Caco-2 (cell line): ENCODE measurements around the gene KIAA0930. TPM values are rescaled to one million over a fixed set of nuclear protein-coding genes. Genes with fewer than 3 reads are reported as not detected.
A peak's percentile ranks its signal among the peaks of the same experiment; 100 is the strongest.

ENCODE experiments used
- BruUV-seq: library from RNA; stranded (reverse); fragments of 400-500 nt; replicated peaks from 2 replicates; lab custom pipeline; 2021; lab: Mats Ljungman, UMichigan
- CTCF ChIA-PET: fragments of 300-600 bp; sonication (Branson Sonifier 250); formaldehyde crosslinking; loops from one replicate; lab custom pipeline; 2022; ENCODE audit warnings: antibody characterized with exemption; lab: Charles Lee
- POLR2A ChIA-PET: fragments of 300-600 bp; sonication (Branson Sonifier 250); formaldehyde crosslinking; loops from one replicate; lab custom pipeline; 2022; ENCODE audit warnings: antibody characterized with exemption; lab: Charles Lee
- DNase-seq, 2 experiments: peaks; one replicate each; pipeline versions ENCODE4 v3.0.0 to v3.0.0-alpha.2; 2020 to 2022
- H3K27me3 ChIP-seq: replicated peaks from 2 replicates; pipeline ENCODE4 v1.6.0; 2011; ENCODE audit warnings: low read length; ENCODE audit not compliant: control insufficient read depth, insufficient read depth
- H3K36me3 ChIP-seq: 2 replicates; pipeline ENCODE4 v1.5.1; 2011; ENCODE audit warnings: low read length; ENCODE audit not compliant: control insufficient read depth, insufficient read depth
- H3K4me1 ChIP-seq: fragments of 250-450 bp; sonication (Bioruptor Pico); 2 replicates; pipeline ENCODE4 v1.5.1; 2020; ENCODE audit warnings: mild to moderate bottlenecking
- H3K4me3 ChIP-seq: 2 replicates; pipeline ENCODE4 v1.5.1; 2011; ENCODE audit warnings: low read depth, mild to moderate bottlenecking, control low read depth, low read length
- H3K9me3 ChIP-seq: fragments of 250-450 bp; sonication (Bioruptor Pico); 2 replicates; pipeline ENCODE4 v1.5.1; 2020; ENCODE audit warnings: mild to moderate bottlenecking, moderate library complexity
- H3K27ac Mint-ChIP-seq: one replicate; pipeline ENCODE4 v1.8.0; 2022; ENCODE audit warnings: mixed read lengths; ENCODE audit not compliant: unreplicated experiment
- H3K27me3 Mint-ChIP-seq: one replicate; pipeline ENCODE4 v1.8.0; 2022; ENCODE audit warnings: mixed read lengths; ENCODE audit not compliant: insufficient read depth, unreplicated experiment
- H3K36me3 Mint-ChIP-seq: one replicate; pipeline ENCODE4 v1.8.0; 2022; ENCODE audit warnings: mild to moderate bottlenecking, mixed read lengths; ENCODE audit not compliant: insufficient read depth, unreplicated experiment
- H3K4me1 Mint-ChIP-seq: one replicate; pipeline ENCODE4 v1.8.0; 2022; ENCODE audit warnings: low read depth, mixed read lengths; ENCODE audit not compliant: unreplicated experiment
- H3K4me3 Mint-ChIP-seq: one replicate; pipeline ENCODE4 v1.8.0; 2022; ENCODE audit warnings: mild to moderate bottlenecking, moderate library complexity, mixed read lengths; ENCODE audit not compliant: unreplicated experiment
- H3K9me3 Mint-ChIP-seq: one replicate; pipeline ENCODE4 v1.8.0; 2022; ENCODE audit warnings: mixed read lengths; ENCODE audit not compliant: unreplicated experiment
- CTCF ChIP-seq, 2 experiments: fragments of 200-600 bp in 1 of 2; IDR thresholded peaks; 1 replicate in 1 of 2; 2 replicates in 1 of 2; pipeline versions ENCODE4 v1.5.1 to v1.8.0; 2011 to 2022; ENCODE audit warnings: antibody characterized with exemption in 1 of 2, control low read depth in 1 of 2, inconsistent platforms in 1 of 2, low read depth in 1 of 2, low read length in 1 of 2, mild to moderate bottlenecking in 1 of 2, moderate library complexity in 1 of 2; ENCODE audit not compliant: insufficient read depth in 1 of 2, severe bottlenecking in 1 of 2, unreplicated experiment in 1 of 2
- intact Hi-C: fragments of 100-400 bp; cut with micrococcal nuclease; formaldehyde crosslinking; loops from one replicate; pipeline ENCODE4 v1.10.0; 2022; ENCODE audit not compliant: unreplicated experiment
- total RNA-seq: library from RNA; stranded (reverse); gene quantifications from 2 replicates; pipeline ENCODE4 v1.2.3, GENCODE V29; 2022

KIAA0930 gene
- total RNA-seq, 1 experiment from 2014 or later = 34.7 TPM

- BruUV-seq = no TSS peak
- Mint-ChIP-seq H3K9me3 (no peaks in the 10 kb centered on the region), H3K4me3 (no peak overlapping the region), H3K27ac (no peak overlapping the region), H3K4me1 (peaks cover 17% of the 10 kb centered on the region), H3K27me3 (no peaks in the 10 kb centered on the region), H3K36me3 (no peaks in the 10 kb centered on the region)
- DNase-seq = peak in 1 of 2 experiments; percentile 28
- peaks cover 19% of the 10 kb centered on the region for H3K4me1 ChIP-seq
- H3K27me3 ChIP-seq = no peaks in the 10 kb centered on the region
- ChIA-PET POLR2A (no interaction called here), CTCF (interaction anchor here (0.8 kb wide), 1 partner anchor 28 kb away, joined by 7 read pairs; no protein-coding TSS in a partner anchor)
- intact Hi-C loops = no loop called here
- no peak for TF ChIP-seq CTCF (IDR thresholded peaks at IDR 0.05; ENCODE audit: insufficient read depth in 1 of 2, low read depth in 1 of 2, low read length in 1 of 2, severe bottlenecking in 1 of 2, unreplicated experiment in 1 of 2)
- H3K4me3 ChIP-seq = no peak overlapping the region
- no peaks in the 10 kb centered on the region; the same call in 1 of the 2 replicates for H3K36me3 ChIP-seq
- H3K9me3 ChIP-seq = no peaks in the 10 kb centered on the region
Measured at GRCh38 chr22:45202333-45203149, 38.2 kb downstream of the KIAA0930 start.

GRCh38 chr22:45201678-45202332, 38.9 kb downstream of the KIAA0930 start:
- intact Hi-C loops = no loop called here
- Mint-ChIP-seq H3K9me3 (no peaks in the 10 kb centered on the region), H3K4me1 (peaks cover 17% of the 10 kb centered on the region), H3K36me3 (no peaks in the 10 kb centered on the region), H3K27ac (peak overlapping the region; percentile 91), H3K27me3 (no peaks in the 10 kb centered on the region), H3K4me3 (no peak overlapping the region)
- no peaks in the 10 kb centered on the region for H3K9me3 ChIP-seq
- H3K4me3 ChIP-seq = no peak overlapping the region
- H3K36me3 ChIP-seq = no peaks in the 10 kb centered on the region; the same call in 1 of the 2 replicates
- peaks cover 19% of the 10 kb centered on the region for H3K4me1 ChIP-seq
- peak; percentile 51 to 63 for DNase-seq
- BruUV-seq = no TSS peak
- ChIA-PET POLR2A (no interaction called here), CTCF (no interaction called here)
- no peak for TF ChIP-seq CTCF (IDR thresholded peaks at IDR 0.05; ENCODE audit: insufficient read depth in 1 of 2, low read depth in 1 of 2, low read length in 1 of 2, severe bottlenecking in 1 of 2, unreplicated experiment in 1 of 2)
- H3K27me3 ChIP-seq = no peaks in the 10 kb centered on the region

GRCh38 chr22:45200860-45201511, 39.7 kb downstream of the KIAA0930 start:
- H3K9me3 Mint-ChIP-seq = no peaks in the 10 kb centered on the region
- Histone ChIP-seq H3K4me3 (no peak overlapping the region), H3K36me3 (no peaks in the 10 kb centered on the region; the same call in 1 of the 2 replicates), H3K9me3 (no peaks in the 10 kb centered on the region), H3K27me3 (no peaks in the 10 kb centered on the region), H3K4me1 (peaks cover 19% of the 10 kb centered on the region)
- H3K4me3 Mint-ChIP-seq = no peak overlapping the region
- intact Hi-C loops = no loop called here
- no peaks in the 10 kb centered on the region for H3K27me3 Mint-ChIP-seq
- H3K36me3 Mint-ChIP-seq = no peaks in the 10 kb centered on the region
- H3K27ac Mint-ChIP-seq = peak overlapping the region; percentile 91
- BruUV-seq = no TSS peak
- CTCF ChIA-PET = no interaction called here
- H3K4me1 Mint-ChIP-seq = peaks cover 17% of the 10 kb centered on the region
- DNase-seq = no peak
- no peak for TF ChIP-seq CTCF (IDR thresholded peaks at IDR 0.05; ENCODE audit: insufficient read depth in 1 of 2, low read depth in 1 of 2, low read length in 1 of 2, severe bottlenecking in 1 of 2, unreplicated experiment in 1 of 2)
- POLR2A ChIA-PET = no interaction called here
